ENCODE measurements around the gene SLC27A5. TPM values are rescaled to one million over a fixed set of nuclear protein-coding genes. Genes with fewer than 3 reads are reported as not detected.

The SLC27A5 gene
- total and polyA plus RNA-seq, 2 donors (not counting 3 experiments of a cell fraction or from before 2014, with no cell fraction given): 7.1 to 16.0 TPM

DNA sequence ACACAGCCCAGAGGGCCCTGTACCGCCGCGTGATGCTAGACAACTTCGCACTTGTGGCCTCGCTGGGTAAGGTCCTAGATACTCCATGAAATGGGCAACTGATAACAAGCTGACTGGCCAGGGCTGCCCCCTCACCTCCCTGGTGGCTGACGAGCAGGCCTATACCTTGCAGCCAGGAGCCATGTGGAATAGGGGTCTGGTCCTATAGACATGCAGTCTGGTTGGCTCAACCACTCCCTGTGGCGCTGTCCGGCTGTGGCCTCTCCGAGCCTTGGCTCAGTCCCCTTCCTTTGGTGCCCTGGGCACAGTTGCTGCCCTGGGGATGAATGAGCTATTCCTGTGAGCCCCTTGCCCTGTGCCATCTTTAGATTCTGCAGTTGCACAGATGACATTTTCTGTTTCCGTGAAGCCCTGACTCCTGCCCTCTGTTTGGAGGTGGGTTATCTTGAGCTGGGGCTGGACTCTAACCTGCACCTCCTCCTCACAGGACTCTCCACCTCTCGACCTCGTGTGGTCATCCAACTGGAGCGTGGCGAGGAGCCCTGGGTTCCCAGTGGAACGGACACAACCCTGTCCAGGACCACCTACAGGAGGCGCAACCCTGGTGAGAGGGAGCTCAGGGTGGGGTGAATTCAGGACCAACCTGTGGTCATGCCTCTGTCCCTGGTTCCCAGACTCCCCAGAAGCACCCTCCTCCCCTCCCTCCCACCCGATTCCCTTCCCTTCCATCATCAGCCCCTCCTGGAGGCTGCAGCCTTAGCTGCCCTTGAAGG lies 42.4 kb downstream of the SLC27A5 start:
- CTCF ChIA-PET: interaction anchor here (1.8 kb wide), 1 partner anchor 50 kb away, joined by 4 read pairs; the partner anchor contains the start of gene ZBTB45
- TF ChIP-seq MYC (IDR thresholded peaks at IDR 0.05; ENCODE audit: low read depth, low read length) (no peak), POLR2AphosphoS5 (IDR thresholded peaks at IDR 0.05; ENCODE audit: insufficient read depth, low read depth, low read length) (no peak)
- peaks cover 10% of the 10 kb centered on the region for H3K79me2 ChIP-seq (ENCODE audit: control insufficient read depth, insufficient read depth, low read length)
- H3K9me3 ChIP-seq (replicated peaks; ENCODE audit: control insufficient read depth, insufficient read depth, low read length): no peaks in the 10 kb centered on the region
- H3K9ac ChIP-seq (replicated peaks; ENCODE audit: extremely low read depth, insufficient read depth, low read length): no peak overlapping the region
- no peak for DNase-seq (ENCODE audit: low read depth, low spot score)
- intact Hi-C loops (cut with micrococcal nuclease): no loop called here
- H3K27me3 ChIP-seq (ENCODE audit: control insufficient read depth in 2 of 2, insufficient read depth in 2 of 2, low read length in 2 of 2): no peaks in the 10 kb centered on the region
- no peak overlapping the region for H2AFZ ChIP-seq (ENCODE audit: low read depth, low read length)
- no peak overlapping the region for H3K4me2 ChIP-seq (ENCODE audit: insufficient read depth, low read length)
- no peak overlapping the region for H3K4me3 ChIP-seq (replicated peaks in 1 of 3; ENCODE audit: insufficient read depth in 1 of 3, low read depth in 1 of 3, low read length in 3 of 3)
- H3K27ac ChIP-seq (ENCODE audit: insufficient read depth, low read depth, low read length): no peak overlapping the region
- no peaks in the 10 kb centered on the region for H3K9me1 ChIP-seq (replicated peaks; ENCODE audit: control insufficient read depth, extremely low read depth, insufficient read depth, low read length)
- FAIRE-seq: no peak
- BruUV-seq (replicated peaks): no TSS peak
- POLR2A ChIA-PET: interaction anchor here (0.6 kb wide), 1 partner anchor 182 kb away, joined by 4 read pairs; no protein-coding TSS in a partner anchor
- H3K36me3 ChIP-seq (ENCODE audit: control insufficient read depth in 2 of 2, extremely low read depth in 1 of 2, insufficient read depth in 2 of 2, low read length in 2 of 2): peaks cover 4 to 22% of the 10 kb centered on the region in 2 experiments
- peaks cover 3% of the 10 kb centered on the region for H3K4me1 ChIP-seq (ENCODE audit: control insufficient read depth, extremely low read depth, insufficient read depth, low read length)
- dilution Hi-C loops (cut with MboI; ENCODE audit: extremely low pct_ligation_motif_present, low sequenced_read_pairs): no loop called here
- H4K20me1 ChIP-seq (replicated peaks; ENCODE audit: control insufficient read depth, extremely low read depth, insufficient read depth, low read length): no peaks in the 10 kb centered on the region

DNA sequence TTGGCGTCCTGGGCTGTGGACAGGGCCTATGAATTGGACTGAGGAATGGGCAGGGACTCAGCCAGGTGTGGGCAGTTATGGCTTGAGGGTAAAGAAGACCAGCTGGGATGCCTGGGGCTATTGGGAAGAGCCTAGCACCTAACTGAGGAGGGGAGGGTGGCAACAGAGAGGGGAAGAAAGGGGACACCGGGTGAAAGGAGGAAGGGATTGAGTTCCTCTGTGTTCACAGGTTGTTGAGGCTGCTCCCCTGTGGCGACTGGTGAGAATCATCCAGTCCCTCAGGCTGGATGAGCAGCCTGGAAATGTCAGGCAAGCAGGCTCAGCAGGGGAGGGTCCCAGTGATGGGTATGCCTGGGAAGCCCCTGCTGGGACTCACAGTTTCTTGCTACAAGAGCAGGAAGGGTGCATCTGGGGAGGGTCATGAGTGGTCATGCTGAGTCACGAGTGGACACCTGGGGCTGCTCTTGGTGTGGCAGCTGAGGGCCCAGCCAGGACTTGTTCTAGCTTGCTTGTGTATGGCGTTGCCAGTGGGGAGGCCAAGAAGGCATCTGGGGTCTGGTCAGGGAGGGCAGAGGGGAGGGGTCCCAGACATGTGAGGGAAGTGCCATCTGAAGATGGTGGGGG lies 43.5 kb downstream of the SLC27A5 start:
- ChIA-PET POLR2A (no interaction called here), CTCF (interaction anchor here (1.8 kb wide), 1 partner anchor 51 kb away, joined by 4 read pairs; the partner anchor contains the start of gene ZBTB45)
- DNase-seq (ENCODE audit: low read depth, low spot score) (no peak), FAIRE-seq (no peak)
- peaks cover 10% of the 10 kb centered on the region for H3K79me2 ChIP-seq (ENCODE audit: control insufficient read depth, insufficient read depth, low read length)
- H3K36me3 ChIP-seq (ENCODE audit: control insufficient read depth in 2 of 2, extremely low read depth in 1 of 2, insufficient read depth in 2 of 2, low read length in 2 of 2): peaks cover 4 to 22% of the 10 kb centered on the region in 2 experiments
- H4K20me1 ChIP-seq (replicated peaks; ENCODE audit: control insufficient read depth, extremely low read depth, insufficient read depth, low read length): no peaks in the 10 kb centered on the region
- peaks cover 3% of the 10 kb centered on the region for H3K4me1 ChIP-seq (ENCODE audit: control insufficient read depth, extremely low read depth, insufficient read depth, low read length)
- no peak overlapping the region for H3K27ac ChIP-seq (ENCODE audit: insufficient read depth, low read depth, low read length)
- peak overlapping the region; percentile 38 for H3K4me2 ChIP-seq (ENCODE audit: insufficient read depth, low read length)
- intact Hi-C loops (cut with micrococcal nuclease): no loop called here
- BruUV-seq (replicated peaks): no TSS peak
- no peaks in the 10 kb centered on the region for H3K9me3 ChIP-seq (replicated peaks; ENCODE audit: control insufficient read depth, insufficient read depth, low read length)
- TF ChIP-seq JUN (IDR thresholded peaks at IDR 0.05; ENCODE audit: borderline replicate concordance, insufficient read depth, insufficient read length, low read depth) (no peak), CTCF (IDR thresholded peaks at IDR 0.05; ENCODE audit: extremely low read depth in 1 of 2, insufficient read depth in 1 of 2, low read depth in 1 of 2, low read length in 2 of 2) (no peak)
- H3K4me3 ChIP-seq (replicated peaks in 1 of 3; ENCODE audit: insufficient read depth in 1 of 3, low read depth in 1 of 3, low read length in 3 of 3): no peak overlapping the region
- no peak overlapping the region for H2AFZ ChIP-seq (ENCODE audit: low read depth, low read length)
- no peaks in the 10 kb centered on the region for H3K9me1 ChIP-seq (replicated peaks; ENCODE audit: control insufficient read depth, extremely low read depth, insufficient read depth, low read length)
- H3K9ac ChIP-seq (replicated peaks; ENCODE audit: extremely low read depth, insufficient read depth, low read length): no peak overlapping the region
- dilution Hi-C loops (cut with MboI; ENCODE audit: extremely low pct_ligation_motif_present, low sequenced_read_pairs): no loop called here
- no peaks in the 10 kb centered on the region for H3K27me3 ChIP-seq (ENCODE audit: control insufficient read depth in 2 of 2, insufficient read depth in 2 of 2, low read length in 2 of 2)

Data from endothelial cell of umbilical vein (primary cell).